Measurements from ENCODE around the gene CTIF.

The CTIF gene

GRCh38 chr18:48909721-48910120, 370.9 kb downstream of the CTIF start:
- H3K9me3 ChIP-seq (ENCODE audit: control insufficient read depth, low read length), result no peaks in the 10 kb centered on the region
- no peaks in the 10 kb centered on the region for H3K79me2 ChIP-seq
- H3K4me3 ChIP-seq (ENCODE audit: low read depth, low read length), result no peak overlapping the region
- H2AFZ ChIP-seq, result no peak overlapping the region
- H3K4me1 ChIP-seq, result peaks cover 5% of the 10 kb centered on the region
- H3K4me2 ChIP-seq (ENCODE audit: low read length), result no peak overlapping the region
- H3K27ac ChIP-seq, result no peak overlapping the region
- H3K9ac ChIP-seq, result no peak overlapping the region
- H3K36me3 ChIP-seq (ENCODE audit: control insufficient read depth, insufficient read depth, low read length), result no peaks in the 10 kb centered on the region
- no peak for TF ChIP-seq CTCF (IDR thresholded peaks at IDR 0.05)
- H3K27me3 ChIP-seq (ENCODE audit: control insufficient read depth, insufficient read depth, low read length), result no peaks in the 10 kb centered on the region

GRCh38 chr18:48910972-48911545, 372.2 kb downstream of the CTIF start:
- no peak for TF ChIP-seq CTCF (IDR thresholded peaks at IDR 0.05)
- no peak overlapping the region for H3K9ac ChIP-seq
- no peak overlapping the region for H2AFZ ChIP-seq
- no peaks in the 10 kb centered on the region for H3K79me2 ChIP-seq
- H3K36me3 ChIP-seq (ENCODE audit: control insufficient read depth, insufficient read depth, low read length), result no peaks in the 10 kb centered on the region
- no peak overlapping the region for H3K4me3 ChIP-seq (ENCODE audit: low read depth, low read length)
- H3K27ac ChIP-seq, result no peak overlapping the region
- H3K4me2 ChIP-seq (ENCODE audit: low read length), result no peak overlapping the region
- H3K27me3 ChIP-seq (ENCODE audit: control insufficient read depth, insufficient read depth, low read length), result no peaks in the 10 kb centered on the region
- no peaks in the 10 kb centered on the region for H3K9me3 ChIP-seq (ENCODE audit: control insufficient read depth, low read length)
- H3K4me1 ChIP-seq, result peaks cover 17% of the 10 kb centered on the region
